GM06990 (cell line): Measurements from ENCODE around the gene PNPLA2.
A peak's percentile ranks its signal among the peaks of the same experiment; 100 is the strongest.

Experiments
- DNase-seq: peaks from one replicate; pipeline ENCODE4 v3.0.0-alpha.2; 2011; ENCODE audit not compliant: insufficient read length; ENCODE audit errors: extremely low read depth
- H3K27me3 ChIP-seq: replicated peaks from 2 replicates; pipeline ENCODE4 v1.6.0; 2011; ENCODE audit warnings: low read length; ENCODE audit not compliant: control insufficient read depth, insufficient read depth
- H3K36me3 ChIP-seq: 2 replicates; pipeline ENCODE4 v1.5.1; 2011; ENCODE audit warnings: low read length; ENCODE audit not compliant: control insufficient read depth, insufficient read depth
- H3K4me3 ChIP-seq: replicated peaks from 2 replicates; pipeline ENCODE4 v1.5.1; 2011; ENCODE audit warnings: low read depth, mild to moderate bottlenecking, control low read depth, low read length
- TF ChIP-seq, protein P1 (sequence below): IDR thresholded peaks from 2 replicates; pipeline ENCODE4 v1.5.1; 2011; ENCODE audit warnings: low read length, control low read depth, mild to moderate bottlenecking, inconsistent platforms; ENCODE audit not compliant: insufficient read depth, poor library complexity, severe bottlenecking

PNPLA2 gene

DNA sequence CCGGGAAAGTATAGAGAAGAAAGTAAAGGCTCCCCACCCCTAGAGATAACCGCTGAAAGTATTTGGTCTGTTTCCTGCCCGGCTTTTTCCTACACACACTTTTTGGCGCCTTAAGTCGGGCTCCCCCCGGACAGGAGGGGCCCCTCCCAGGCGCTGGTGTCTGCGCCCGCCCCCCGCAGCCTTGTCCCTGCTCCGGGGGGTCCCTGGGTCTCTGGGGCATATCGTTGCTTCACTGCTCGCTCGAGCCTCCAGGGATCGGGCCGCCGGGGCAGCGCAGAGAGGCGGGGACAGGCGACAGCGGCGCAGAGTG is 8.1 kb downstream of the PNPLA2 start:
- H3K4me3 ChIP-seq: peak overlapping the region; percentile 67
- DNase-seq: no peak
- TF ChIP-seq, protein P1, sequence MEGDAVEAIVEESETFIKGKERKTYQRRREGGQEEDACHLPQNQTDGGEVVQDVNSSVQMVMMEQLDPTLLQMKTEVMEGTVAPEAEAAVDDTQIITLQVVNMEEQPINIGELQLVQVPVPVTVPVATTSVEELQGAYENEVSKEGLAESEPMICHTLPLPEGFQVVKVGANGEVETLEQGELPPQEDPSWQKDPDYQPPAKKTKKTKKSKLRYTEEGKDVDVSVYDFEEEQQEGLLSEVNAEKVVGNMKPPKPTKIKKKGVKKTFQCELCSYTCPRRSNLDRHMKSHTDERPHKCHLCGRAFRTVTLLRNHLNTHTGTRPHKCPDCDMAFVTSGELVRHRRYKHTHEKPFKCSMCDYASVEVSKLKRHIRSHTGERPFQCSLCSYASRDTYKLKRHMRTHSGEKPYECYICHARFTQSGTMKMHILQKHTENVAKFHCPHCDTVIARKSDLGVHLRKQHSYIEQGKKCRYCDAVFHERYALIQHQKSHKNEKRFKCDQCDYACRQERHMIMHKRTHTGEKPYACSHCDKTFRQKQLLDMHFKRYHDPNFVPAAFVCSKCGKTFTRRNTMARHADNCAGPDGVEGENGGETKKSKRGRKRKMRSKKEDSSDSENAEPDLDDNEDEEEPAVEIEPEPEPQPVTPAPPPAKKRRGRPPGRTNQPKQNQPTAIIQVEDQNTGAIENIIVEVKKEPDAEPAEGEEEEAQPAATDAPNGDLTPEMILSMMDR: no peak
- peaks cover 4% of the 10 kb centered on the region; the same call in 1 of the 2 replicates for H3K36me3 ChIP-seq
- H3K27me3 ChIP-seq: peaks cover 1% of the 10 kb centered on the region; the same call in 1 of the 2 replicates

DNA sequence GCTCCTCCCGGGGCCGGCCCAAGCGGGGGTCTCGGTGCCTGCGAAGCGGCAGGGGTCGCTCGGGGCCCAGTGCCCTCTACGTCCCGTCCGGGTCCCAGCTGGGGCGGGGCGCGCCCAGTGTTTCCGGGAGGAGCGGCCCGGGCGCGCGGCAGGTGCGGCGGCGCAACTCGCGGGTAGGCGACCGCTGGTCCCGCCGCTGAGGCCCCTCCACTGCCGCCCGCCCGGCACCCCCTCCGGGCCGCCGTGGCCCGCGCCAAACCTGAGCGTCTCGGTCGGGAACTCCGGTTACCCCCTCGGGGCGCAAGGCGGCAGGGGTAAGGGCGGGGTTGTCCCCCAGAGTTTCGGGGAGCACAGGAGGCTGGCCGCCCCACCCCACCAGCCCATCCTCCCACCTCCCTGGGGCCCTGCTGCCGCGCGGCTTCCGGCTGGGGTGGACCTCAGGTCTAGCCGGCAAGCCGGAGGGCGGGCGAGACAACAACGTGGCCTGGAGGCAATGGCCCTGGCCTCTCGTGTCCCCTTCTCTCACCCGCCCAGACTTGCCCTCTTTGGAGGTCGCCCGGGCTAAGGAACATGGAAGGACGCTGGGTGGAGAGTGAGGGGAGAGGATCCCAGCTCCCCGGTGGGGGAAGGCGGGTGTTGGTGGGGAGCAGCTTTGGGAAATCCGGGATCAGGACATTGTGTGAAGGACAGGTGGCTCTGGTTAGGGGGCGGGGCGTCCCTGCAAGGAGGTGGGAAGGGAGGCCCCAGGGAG is 8.6 kb downstream of the PNPLA2 start:
- peak overlapping the region; percentile 67 for H3K4me3 ChIP-seq
- DNase-seq: peak; percentile 82
- peaks cover 4% of the 10 kb centered on the region; the same call in 1 of the 2 replicates for H3K36me3 ChIP-seq
- TF ChIP-seq, protein P1: no peak
- H3K27me3 ChIP-seq: peaks cover 1% of the 10 kb centered on the region; the same call in 1 of the 2 replicates

DNA sequence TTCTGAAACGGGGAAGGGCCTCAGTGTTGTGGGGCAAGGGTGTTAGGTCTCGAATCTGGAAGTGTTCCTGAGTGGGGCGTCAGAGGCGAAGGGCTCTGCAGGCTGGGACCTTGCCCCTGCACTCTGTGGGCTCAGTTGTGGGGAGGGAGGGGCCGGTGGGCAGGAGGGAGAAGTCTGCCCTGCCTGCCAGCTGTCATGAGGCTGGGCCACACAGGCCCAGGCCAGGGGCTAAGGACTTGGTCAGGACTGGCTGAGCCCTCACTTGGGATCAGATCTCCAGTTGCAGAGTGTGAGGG is 9.1 kb downstream of the PNPLA2 start, which contains the start of gene CRACR2B:
CRACR2B (plus strand) TSS at position 23 of the 296 bp plus-strand sequence. CDS start 689 bp downstream, outside the sequence.
- peak within 1 kb of the TSS; percentile 67 for H3K4me3 ChIP-seq

DNA sequence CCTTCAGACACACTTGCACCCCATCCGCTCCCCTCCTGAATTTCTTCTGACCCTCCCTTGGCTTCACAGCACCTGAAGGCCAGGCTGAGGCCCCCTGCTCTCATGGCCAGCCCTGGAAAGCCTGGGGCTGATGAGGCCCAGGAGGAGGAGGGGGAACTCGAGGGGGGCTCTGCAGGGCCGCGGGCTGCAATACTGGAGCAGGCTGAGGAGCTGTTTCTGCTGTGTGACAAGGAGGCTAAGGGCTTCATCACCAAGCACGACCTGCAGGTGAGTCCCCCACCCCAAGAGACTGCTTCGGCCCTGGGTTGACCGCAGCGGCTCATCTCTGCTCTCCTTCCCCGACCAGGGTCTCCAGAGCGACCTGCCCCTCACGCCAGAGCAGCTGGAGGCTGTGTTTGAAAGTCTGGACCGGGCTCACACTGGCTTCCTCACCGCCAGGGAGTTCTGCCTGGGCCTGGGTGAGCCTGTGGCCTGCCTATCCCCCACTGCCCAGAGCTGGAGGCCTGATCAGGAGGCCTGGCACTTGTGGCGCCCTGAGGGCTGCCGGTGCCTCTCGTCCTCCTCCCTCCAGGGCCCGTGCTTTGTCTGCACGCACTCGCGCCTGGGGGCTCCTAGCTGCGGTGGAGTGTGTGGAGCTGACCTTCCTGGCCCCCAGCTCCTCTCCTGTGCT is 9.9 kb downstream of the PNPLA2 start:
- no peak overlapping the region for H3K4me3 ChIP-seq
- DNase-seq: no peak
- H3K36me3 ChIP-seq: 0 out of 2 replicates have a peak, but pooled peaks cover 2% of the 10 kb centered on the region
- TF ChIP-seq, protein P1: no peak
- H3K27me3 ChIP-seq: peaks cover 1% of the 10 kb centered on the region

More for the DNA sequence above, 9.1 kb downstream of the PNPLA2 start, which contains the start of gene CRACR2B:
- DNase-seq: no peak
- H3K36me3 ChIP-seq: 0 out of 2 replicates have a peak, but pooled peaks cover 2% of the 10 kb centered on the region
- H3K27me3 ChIP-seq: peaks cover 1% of the 10 kb centered on the region; the same call in 1 of the 2 replicates
- TF ChIP-seq, protein P1: no peak

DNA sequence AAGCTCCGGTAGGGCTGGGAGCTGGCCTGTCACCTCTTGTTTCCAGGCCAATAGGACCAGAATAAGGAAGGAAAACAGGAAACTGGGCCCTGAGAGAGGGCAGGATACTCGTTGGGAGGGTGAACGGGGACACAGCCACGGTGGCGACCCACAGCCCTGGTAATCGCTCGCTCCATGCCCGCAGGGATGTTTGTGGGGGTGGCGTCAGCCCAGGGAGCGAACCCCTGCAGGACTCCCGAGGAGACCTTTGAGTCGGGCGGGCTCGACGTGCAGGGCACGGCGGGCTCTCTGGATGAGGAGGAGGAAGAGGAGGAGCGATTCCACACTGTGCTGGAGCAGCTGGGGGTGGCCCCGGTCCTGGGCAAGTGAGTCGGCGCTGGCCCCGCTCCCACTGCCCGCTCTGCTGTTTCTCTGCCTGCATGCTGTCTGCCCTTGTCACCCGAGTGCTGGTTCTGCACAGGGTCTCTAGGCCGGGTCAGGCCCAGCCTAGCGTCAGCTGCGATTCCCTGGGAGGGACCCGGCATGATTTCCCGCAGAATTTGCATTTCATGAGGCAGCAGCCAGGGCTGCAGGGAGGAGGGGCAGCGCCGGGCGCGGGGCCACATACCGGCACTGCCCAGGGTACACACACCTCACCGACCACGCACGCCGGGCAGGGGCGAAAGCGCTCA is 10.6 kb downstream of the PNPLA2 start:
- H3K36me3 ChIP-seq: 0 out of 2 replicates have a peak, but pooled peaks cover 2% of the 10 kb centered on the region
- TF ChIP-seq, protein P1: no peak
- H3K27me3 ChIP-seq: peaks cover 1% of the 10 kb centered on the region
- no peak for DNase-seq
- no peak overlapping the region for H3K4me3 ChIP-seq
